Measurements from ENCODE around the gene ATOH8.

The ATOH8 gene

GRCh38 chr2:85788603-85789002, 34.8 kb downstream of the ATOH8 start:
- DNase-seq: no peak

GRCh38 chr2:85789271-85789670, 35.5 kb downstream of the ATOH8 start:
- DNase-seq: no peak

GRCh38 chr2:85790032-85790431, 36.2 kb downstream of the ATOH8 start:
- no peak for DNase-seq

- DNase-seq: no peak
Observed at GRCh38 chr2:85790499-85791188, 36.9 kb downstream of the ATOH8 start.

GRCh38 chr2:85791704-85792565, 38.1 kb downstream of the ATOH8 start:
- no peak for DNase-seq

GRCh38 chr2:85792783-85793441, 39.1 kb downstream of the ATOH8 start:
- no peak for DNase-seq

GRCh38 chr2:85793584-85793983, 39.8 kb downstream of the ATOH8 start:
- DNase-seq: no peak

- no peak for DNase-seq
Observed at GRCh38 chr2:85794038-85794441, 40.2 kb downstream of the ATOH8 start.

- DNase-seq: no peak
Observed at GRCh38 chr2:85794491-85795121, 40.8 kb downstream of the ATOH8 start.

GRCh38 chr2:85795331-85796045, 41.7 kb downstream of the ATOH8 start:
- no peak for DNase-seq

GRCh38 chr2:85796046-85796340, 42.2 kb downstream of the ATOH8 start:
- no peak for DNase-seq

GRCh38 chr2:85796341-85797262, 42.8 kb downstream of the ATOH8 start:
- DNase-seq: no peak

GRCh38 chr2:85797263-85797660, 43.5 kb downstream of the ATOH8 start:
- DNase-seq: no peak

GRCh38 chr2:85797921-85798320, 44.1 kb downstream of the ATOH8 start:
- peak; percentile 0 for DNase-seq

- DNase-seq: no peak
Observed at GRCh38 chr2:85799215-85799956, 45.6 kb downstream of the ATOH8 start.

GRCh38 chr2:85800586-85800985, 46.8 kb downstream of the ATOH8 start:
- no peak for DNase-seq

- DNase-seq: no peak
Observed at GRCh38 chr2:85801871-85802270, 48.1 kb downstream of the ATOH8 start.

GRCh38 chr2:85802354-85803103, 48.7 kb downstream of the ATOH8 start:
- no peak for DNase-seq

GRCh38 chr2:85803704-85804425, 50.1 kb downstream of the ATOH8 start:
- DNase-seq: no peak

Data from NCI-H748 treated with DMSO at 0.1 percent for 48 hours (cell line).